ENCODE measurements around the gene SFXN5.

SFXN5 gene

DNA sequence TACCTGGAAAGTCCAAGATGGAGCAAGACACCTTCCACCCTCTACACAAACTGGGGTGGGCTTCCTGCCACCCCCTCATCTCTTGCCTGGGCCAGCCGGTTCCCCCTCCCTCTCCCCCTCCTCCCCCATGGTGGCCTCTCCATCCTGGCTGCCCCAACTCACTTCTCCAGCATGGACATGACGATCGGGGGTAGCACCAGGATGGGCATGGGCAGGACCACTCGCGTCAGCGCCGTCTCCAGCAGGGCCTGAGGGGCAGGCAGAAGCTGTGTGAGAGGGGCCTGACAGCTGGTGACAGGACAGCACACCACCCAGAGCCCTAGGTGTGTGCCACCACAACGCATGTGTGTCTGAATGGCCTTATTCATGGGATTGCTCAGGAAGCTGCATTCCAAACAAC lies 103.2 kb downstream of the SFXN5 start (continued):
- TF ChIP-seq, protein P1, sequence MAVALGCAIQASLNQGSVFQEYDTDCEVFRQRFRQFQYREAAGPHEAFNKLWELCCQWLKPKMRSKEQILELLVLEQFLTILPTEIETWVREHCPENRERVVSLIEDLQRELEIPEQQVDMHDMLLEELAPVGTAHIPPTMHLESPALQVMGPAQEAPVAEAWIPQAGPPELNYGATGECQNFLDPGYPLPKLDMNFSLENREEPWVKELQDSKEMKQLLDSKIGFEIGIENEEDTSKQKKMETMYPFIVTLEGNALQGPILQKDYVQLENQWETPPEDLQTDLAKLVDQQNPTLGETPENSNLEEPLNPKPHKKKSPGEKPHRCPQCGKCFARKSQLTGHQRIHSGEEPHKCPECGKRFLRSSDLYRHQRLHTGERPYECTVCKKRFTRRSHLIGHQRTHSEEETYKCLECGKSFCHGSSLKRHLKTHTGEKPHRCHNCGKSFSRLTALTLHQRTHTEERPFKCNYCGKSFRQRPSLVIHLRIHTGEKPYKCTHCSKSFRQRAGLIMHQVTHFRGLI (tag by site-specific recombination; IDR thresholded peaks at IDR 0.05), result no peak
- no peak for TF ChIP-seq KLF16 (tag by site-specific recombination; IDR thresholded peaks at IDR 0.05)
- TF ChIP-seq ZNF585B (tag by site-specific recombination; IDR thresholded peaks at IDR 0.05), result no peak
- TF ChIP-seq, protein P2, sequence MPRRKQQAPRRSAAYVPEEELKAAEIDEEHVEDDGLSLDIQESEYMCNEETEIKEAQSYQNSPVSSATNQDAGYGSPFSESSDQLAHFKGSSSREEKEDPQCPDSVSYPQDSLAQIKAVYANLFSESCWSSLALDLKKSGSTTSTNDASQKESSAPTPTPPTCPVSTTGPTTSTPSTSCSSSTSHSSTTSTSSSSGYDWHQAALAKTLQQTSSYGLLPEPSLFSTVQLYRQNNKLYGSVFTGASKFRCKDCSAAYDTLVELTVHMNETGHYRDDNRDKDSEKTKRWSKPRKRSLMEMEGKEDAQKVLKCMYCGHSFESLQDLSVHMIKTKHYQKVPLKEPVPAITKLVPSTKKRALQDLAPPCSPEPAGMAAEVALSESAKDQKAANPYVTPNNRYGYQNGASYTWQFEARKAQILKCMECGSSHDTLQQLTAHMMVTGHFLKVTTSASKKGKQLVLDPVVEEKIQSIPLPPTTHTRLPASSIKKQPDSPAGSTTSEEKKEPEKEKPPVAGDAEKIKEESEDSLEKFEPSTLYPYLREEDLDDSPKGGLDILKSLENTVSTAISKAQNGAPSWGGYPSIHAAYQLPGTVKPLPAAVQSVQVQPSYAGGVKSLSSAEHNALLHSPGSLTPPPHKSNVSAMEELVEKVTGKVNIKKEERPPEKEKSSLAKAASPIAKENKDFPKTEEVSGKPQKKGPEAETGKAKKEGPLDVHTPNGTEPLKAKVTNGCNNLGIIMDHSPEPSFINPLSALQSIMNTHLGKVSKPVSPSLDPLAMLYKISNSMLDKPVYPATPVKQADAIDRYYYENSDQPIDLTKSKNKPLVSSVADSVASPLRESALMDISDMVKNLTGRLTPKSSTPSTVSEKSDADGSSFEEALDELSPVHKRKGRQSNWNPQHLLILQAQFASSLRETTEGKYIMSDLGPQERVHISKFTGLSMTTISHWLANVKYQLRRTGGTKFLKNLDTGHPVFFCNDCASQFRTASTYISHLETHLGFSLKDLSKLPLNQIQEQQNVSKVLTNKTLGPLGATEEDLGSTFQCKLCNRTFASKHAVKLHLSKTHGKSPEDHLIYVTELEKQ (tag by site-specific recombination; IDR thresholded peaks at IDR 0.05; ENCODE audit: borderline replicate concordance), result no peak

DNA sequence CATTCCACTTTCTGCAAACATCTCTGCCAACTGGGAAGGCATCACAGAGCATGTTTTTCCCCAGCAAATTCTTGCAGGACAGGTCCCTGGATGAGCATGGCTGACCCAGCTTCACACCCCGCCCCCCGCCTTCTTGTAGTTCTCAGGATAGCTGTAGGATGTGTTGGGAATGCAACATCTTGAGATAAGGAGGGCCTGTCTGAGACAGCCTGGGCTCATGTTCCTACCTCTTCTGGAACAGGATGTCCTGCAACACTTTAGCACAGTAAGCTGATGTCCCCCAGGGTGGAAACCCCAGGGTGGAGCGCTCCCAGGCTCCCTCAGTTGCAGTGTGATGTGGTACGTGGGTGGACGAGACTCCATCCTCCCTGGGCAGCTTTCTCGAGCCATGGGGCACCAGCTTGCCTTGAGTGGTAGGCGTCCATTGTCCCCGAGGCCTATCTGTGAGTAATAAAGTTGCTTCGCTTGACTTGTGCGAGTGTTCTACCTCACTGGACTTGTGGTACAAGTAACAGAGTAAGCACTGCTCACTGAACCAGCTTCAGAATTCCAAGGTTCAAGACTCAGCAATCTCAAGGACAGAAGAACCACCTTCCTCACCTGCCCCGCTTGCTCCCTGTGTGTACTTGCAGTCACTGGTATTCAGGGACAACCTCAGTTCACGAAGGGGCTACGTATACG lies 105.6 kb downstream of the SFXN5 start:
- Histone ChIP-seq H3K4me3 (ENCODE audit: low read depth, low read length) (no peak overlapping the region), H3K36me3 (ENCODE audit: control insufficient read depth in 2 of 2, insufficient read depth in 1 of 2, low read length in 2 of 2) (peaks cover 0 to 10% of the 10 kb centered on the region in 2 experiments; a peak in 1 of 3 replicates), H3K4me1 (ENCODE audit: control insufficient read depth, insufficient read depth, low read length) (no peaks in the 10 kb centered on the region), H3K27ac (ENCODE audit: extremely low read depth, low read depth, low read length) (no peak overlapping the region), H3K9me3 (ENCODE audit: control insufficient read depth, insufficient read depth, low read depth, low read length) (no peaks in the 10 kb centered on the region)
- ChIA-PET POLR2A (no interaction called here), CTCF (interaction anchor here (1.5 kb wide), 1 partner anchor 73 kb away, joined by 6 read pairs; no protein-coding TSS in a partner anchor)
- TF ChIP-seq SP7 (tag by site-specific recombination; IDR thresholded peaks at IDR 0.05) (no peak), ZNF585B (tag by site-specific recombination; IDR thresholded peaks at IDR 0.05) (no peak), ZNF302 (tag by site-specific recombination; IDR thresholded peaks at IDR 0.05; ENCODE audit: low read depth) (no peak), SETDB1 (IDR thresholded peaks at IDR 0.05; ENCODE audit: insufficient read length, low read length) (no peak), ZNF629 (tag by site-specific recombination; IDR thresholded peaks at IDR 0.05) (no peak)
- TF ChIP-seq, protein P3, sequence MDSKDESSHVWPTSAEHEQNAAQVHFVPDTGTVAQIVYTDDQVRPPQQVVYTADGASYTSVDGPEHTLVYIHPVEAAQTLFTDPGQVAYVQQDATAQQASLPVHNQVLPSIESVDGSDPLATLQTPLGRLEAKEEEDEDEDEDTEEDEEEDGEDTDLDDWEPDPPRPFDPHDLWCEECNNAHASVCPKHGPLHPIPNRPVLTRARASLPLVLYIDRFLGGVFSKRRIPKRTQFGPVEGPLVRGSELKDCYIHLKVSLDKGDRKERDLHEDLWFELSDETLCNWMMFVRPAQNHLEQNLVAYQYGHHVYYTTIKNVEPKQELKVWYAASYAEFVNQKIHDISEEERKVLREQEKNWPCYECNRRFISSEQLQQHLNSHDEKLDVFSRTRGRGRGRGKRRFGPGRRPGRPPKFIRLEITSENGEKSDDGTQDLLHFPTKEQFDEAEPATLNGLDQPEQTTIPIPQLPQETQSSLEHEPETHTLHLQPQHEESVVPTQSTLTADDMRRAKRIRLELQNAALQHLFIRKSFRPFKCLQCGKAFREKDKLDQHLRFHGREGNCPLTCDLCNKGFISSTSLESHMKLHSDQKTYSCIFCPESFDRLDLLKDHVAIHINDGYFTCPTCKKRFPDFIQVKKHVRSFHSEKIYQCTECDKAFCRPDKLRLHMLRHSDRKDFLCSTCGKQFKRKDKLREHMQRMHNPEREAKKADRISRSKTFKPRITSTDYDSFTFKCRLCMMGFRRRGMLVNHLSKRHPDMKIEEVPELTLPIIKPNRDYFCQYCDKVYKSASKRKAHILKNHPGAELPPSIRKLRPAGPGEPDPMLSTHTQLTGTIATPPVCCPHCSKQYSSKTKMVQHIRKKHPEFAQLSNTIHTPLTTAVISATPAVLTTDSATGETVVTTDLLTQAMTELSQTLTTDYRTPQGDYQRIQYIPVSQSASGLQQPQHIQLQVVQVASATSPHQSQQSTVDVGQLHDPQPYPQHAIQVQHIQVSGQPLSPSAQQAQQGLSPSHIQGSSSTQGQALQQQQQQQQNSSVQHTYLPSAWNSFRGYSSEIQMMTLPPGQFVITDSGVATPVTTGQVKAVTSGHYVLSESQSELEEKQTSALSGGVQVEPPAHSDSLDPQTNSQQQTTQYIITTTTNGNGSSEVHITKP (tag by site-specific recombination; IDR thresholded peaks at IDR 0.05), result no peak
- TF ChIP-seq, protein P2 (tag by site-specific recombination; IDR thresholded peaks at IDR 0.05; ENCODE audit: borderline replicate concordance), result no peak
- TF ChIP-seq, protein P4, sequence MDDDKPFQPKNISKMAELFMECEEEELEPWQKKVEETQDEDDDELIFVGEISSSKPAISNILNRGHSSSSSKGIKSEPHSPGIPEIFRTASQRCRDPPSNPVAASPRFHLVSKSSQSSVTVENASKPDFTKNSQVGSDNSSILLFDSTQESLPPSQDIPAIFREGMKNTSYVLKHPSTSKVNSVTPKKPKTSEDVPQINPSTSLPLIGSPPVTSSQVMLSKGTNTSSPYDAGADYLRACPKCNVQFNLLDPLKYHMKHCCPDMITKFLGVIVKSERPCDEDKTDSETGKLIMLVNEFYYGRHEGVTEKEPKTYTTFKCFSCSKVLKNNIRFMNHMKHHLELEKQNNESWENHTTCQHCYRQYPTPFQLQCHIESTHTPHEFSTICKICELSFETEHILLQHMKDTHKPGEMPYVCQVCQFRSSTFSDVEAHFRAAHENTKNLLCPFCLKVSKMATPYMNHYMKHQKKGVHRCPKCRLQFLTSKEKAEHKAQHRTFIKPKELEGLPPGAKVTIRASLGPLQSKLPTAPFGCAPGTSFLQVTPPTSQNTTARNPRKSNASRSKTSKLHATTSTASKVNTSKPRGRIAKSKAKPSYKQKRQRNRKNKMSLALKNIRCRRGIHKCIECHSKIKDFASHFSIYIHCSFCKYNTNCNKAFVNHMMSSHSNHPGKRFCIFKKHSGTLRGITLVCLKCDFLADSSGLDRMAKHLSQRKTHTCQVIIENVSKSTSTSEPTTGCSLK (tag by site-specific recombination; IDR thresholded peaks at IDR 0.05), result no peak
- TF ChIP-seq, protein P5, sequence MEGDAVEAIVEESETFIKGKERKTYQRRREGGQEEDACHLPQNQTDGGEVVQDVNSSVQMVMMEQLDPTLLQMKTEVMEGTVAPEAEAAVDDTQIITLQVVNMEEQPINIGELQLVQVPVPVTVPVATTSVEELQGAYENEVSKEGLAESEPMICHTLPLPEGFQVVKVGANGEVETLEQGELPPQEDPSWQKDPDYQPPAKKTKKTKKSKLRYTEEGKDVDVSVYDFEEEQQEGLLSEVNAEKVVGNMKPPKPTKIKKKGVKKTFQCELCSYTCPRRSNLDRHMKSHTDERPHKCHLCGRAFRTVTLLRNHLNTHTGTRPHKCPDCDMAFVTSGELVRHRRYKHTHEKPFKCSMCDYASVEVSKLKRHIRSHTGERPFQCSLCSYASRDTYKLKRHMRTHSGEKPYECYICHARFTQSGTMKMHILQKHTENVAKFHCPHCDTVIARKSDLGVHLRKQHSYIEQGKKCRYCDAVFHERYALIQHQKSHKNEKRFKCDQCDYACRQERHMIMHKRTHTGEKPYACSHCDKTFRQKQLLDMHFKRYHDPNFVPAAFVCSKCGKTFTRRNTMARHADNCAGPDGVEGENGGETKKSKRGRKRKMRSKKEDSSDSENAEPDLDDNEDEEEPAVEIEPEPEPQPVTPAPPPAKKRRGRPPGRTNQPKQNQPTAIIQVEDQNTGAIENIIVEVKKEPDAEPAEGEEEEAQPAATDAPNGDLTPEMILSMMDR (tag by site-specific recombination; IDR thresholded peaks at IDR 0.05), result no peak

Data from HEK293 (cell line).